Skeletal muscle satellite cell (primary cell): ENCODE results near the gene UPK3A.

Experiments
- H3K27me3 ChIP-seq: 2 replicates; pipeline ENCODE4 v1.7.0; 2013; ENCODE audit warnings: low read length; ENCODE audit not compliant: control insufficient read depth, insufficient read depth
- H3K36me3 ChIP-seq: 2 replicates; pipeline ENCODE4 v1.7.0; 2013; ENCODE audit warnings: mild to moderate bottlenecking, control low read depth, low read length; ENCODE audit not compliant: insufficient read depth
- H3K4me1 ChIP-seq: 2 replicates; pipeline ENCODE4 v1.7.0; 2013; ENCODE audit warnings: low read length; ENCODE audit not compliant: control insufficient read depth, insufficient read depth
- H3K4me2 ChIP-seq: 2 replicates; pipeline ENCODE4 v1.7.0; 2013; ENCODE audit warnings: mild to moderate bottlenecking, low read length
- H3K4me3 ChIP-seq: 2 replicates; pipeline ENCODE4 v1.7.0; 2013; ENCODE audit warnings: low read length
- H3K9ac ChIP-seq: 2 replicates; pipeline ENCODE4 v1.7.0; 2013; ENCODE audit warnings: mild to moderate bottlenecking, low read depth, low read length, moderate library complexity
- H3K9me3 ChIP-seq: replicated peaks from 2 replicates; pipeline ENCODE4 v1.7.0; 2013; ENCODE audit warnings: mild to moderate bottlenecking, control low read depth, low read length

Gene UPK3A

GRCh38 chr22:45337536-45337935, 52.8 kb downstream of the UPK3A start:
- H3K4me2 ChIP-seq: no peak overlapping the region
- H3K9me3 ChIP-seq: no peaks in the 10 kb centered on the region
- no peak overlapping the region for H3K9ac ChIP-seq
- no peaks in the 10 kb centered on the region for H3K27me3 ChIP-seq
- no peak overlapping the region for H3K4me3 ChIP-seq
- H3K4me1 ChIP-seq: peaks cover 18% of the 10 kb centered on the region
- H3K36me3 ChIP-seq: peaks cover 18% of the 10 kb centered on the region

GRCh38 chr22:45338795-45339194, 54.0 kb downstream of the UPK3A start:
- Histone ChIP-seq H3K4me1 (peaks cover 18% of the 10 kb centered on the region), H3K4me2 (no peak overlapping the region), H3K9ac (no peak overlapping the region), H3K9me3 (no peaks in the 10 kb centered on the region), H3K36me3 (peaks cover 18% of the 10 kb centered on the region), H3K27me3 (no peaks in the 10 kb centered on the region), H3K4me3 (no peak overlapping the region)

- H3K27me3 ChIP-seq: no peaks in the 10 kb centered on the region
Observed at GRCh38 chr22:45340323-45340722, 55.6 kb downstream of the UPK3A start.

GRCh38 chr22:45341498-45341897, 56.7 kb downstream of the UPK3A start:
- Histone ChIP-seq H3K4me2 (no peak overlapping the region), H3K36me3 (peaks cover 17% of the 10 kb centered on the region), H3K9me3 (no peaks in the 10 kb centered on the region), H3K4me1 (peaks cover 11% of the 10 kb centered on the region), H3K9ac (no peak overlapping the region), H3K27me3 (no peaks in the 10 kb centered on the region), H3K4me3 (no peak overlapping the region)

More at GRCh38 chr22:45340323-45340722, 55.6 kb downstream of the UPK3A start:
- peaks cover 18% of the 10 kb centered on the region for H3K4me1 ChIP-seq
- no peaks in the 10 kb centered on the region for H3K9me3 ChIP-seq
- H3K4me3 ChIP-seq: no peak overlapping the region
- H3K36me3 ChIP-seq: peaks cover 18% of the 10 kb centered on the region
- H3K4me2 ChIP-seq: no peak overlapping the region
- H3K9ac ChIP-seq: no peak overlapping the region

- Histone ChIP-seq H3K4me1 (no peaks in the 10 kb centered on the region), H3K36me3 (peaks cover 16% of the 10 kb centered on the region), H3K4me3 (no peak overlapping the region), H3K9me3 (no peaks in the 10 kb centered on the region), H3K27me3 (no peaks in the 10 kb centered on the region), H3K9ac (no peak overlapping the region), H3K4me2 (no peak overlapping the region)
Observed at GRCh38 chr22:45343143-45343542, 58.4 kb downstream of the UPK3A start.

- no peaks in the 10 kb centered on the region for H3K27me3 ChIP-seq
- no peak overlapping the region for H3K4me2 ChIP-seq
- H3K36me3 ChIP-seq: peaks cover 16% of the 10 kb centered on the region
- H3K9ac ChIP-seq: no peak overlapping the region
- H3K4me3 ChIP-seq: no peak overlapping the region
- H3K9me3 ChIP-seq: no peaks in the 10 kb centered on the region
- H3K4me1 ChIP-seq: no peaks in the 10 kb centered on the region
Observed at GRCh38 chr22:45344334-45344733, 59.6 kb downstream of the UPK3A start.
